DND-41 (cell line): Measurements from ENCODE around the gene GLUD1.

Experiments
- ATAC-seq: fragments of 200-7000 bp; cut with Tn5 transposase; 3 replicates; pipeline ENCODE4 v1.9.1; 2021; ENCODE audit warnings: low read depth; ENCODE audit not compliant: insufficient read depth
- DNase-seq: peaks from one replicate; pipeline ENCODE4 v3.0.0-alpha.2; 2020
- H2AFZ ChIP-seq: 2 replicates; pipeline ENCODE4 v1.6.0; 2012; ENCODE audit warnings: low read depth, low read length
- H3K27ac ChIP-seq: 2 replicates; pipeline ENCODE4 v1.5.1; 2012; ENCODE audit warnings: low read length, inconsistent platforms
- H3K27me3 ChIP-seq: fragments of 200-600 bp; sonication (generic); 2 replicates; pipeline ENCODE4 v1.6.0; 2012; ENCODE audit warnings: low read length, mild to moderate bottlenecking, inconsistent platforms; ENCODE audit not compliant: insufficient read depth, poor library complexity
- H3K36me3 ChIP-seq: 2 replicates; pipeline ENCODE4 v1.5.1; 2012; ENCODE audit warnings: low read length, inconsistent platforms; ENCODE audit not compliant: insufficient read depth
- H3K4me1 ChIP-seq: 2 replicates; pipeline ENCODE4 v1.5.1; 2012; ENCODE audit warnings: mild to moderate bottlenecking, low read length; ENCODE audit not compliant: insufficient read depth
- H3K4me2 ChIP-seq: 2 replicates; pipeline ENCODE4 v1.6.0; 2012; ENCODE audit warnings: mild to moderate bottlenecking, moderate library complexity, low read length, inconsistent platforms; ENCODE audit not compliant: insufficient read depth
- H3K4me3 ChIP-seq, 2 experiments: fragments of 200-600 bp in 1 of 2; shearing (Covaris generic) in 1 of 2; 2 replicates each; pipeline ENCODE4 v1.5.1; 2012 to 2016; ENCODE audit warnings: inconsistent platforms in 2 of 2, low read length in 2 of 2, mild to moderate bottlenecking in 2 of 2, low read depth in 1 of 2, moderate library complexity in 1 of 2
- H3K79me2 ChIP-seq: 2 replicates; pipeline ENCODE4 v1.6.0; 2012; ENCODE audit warnings: low read length, inconsistent platforms; ENCODE audit not compliant: insufficient read depth
- H3K9ac ChIP-seq: 2 replicates; pipeline ENCODE4 v1.6.0; 2012; ENCODE audit warnings: low read depth, mild to moderate bottlenecking, inconsistent platforms, low read length, moderate library complexity
- H3K9me3 ChIP-seq: 2 replicates; pipeline ENCODE4 v1.5.1; 2012; ENCODE audit warnings: low read length, moderate library complexity, mild to moderate bottlenecking, inconsistent platforms; ENCODE audit not compliant: insufficient read depth, severe bottlenecking
- H4K20me1 ChIP-seq: 2 replicates; pipeline ENCODE4 v1.6.0; 2012; ENCODE audit warnings: low read length; ENCODE audit not compliant: insufficient read depth
- EZH2 ChIP-seq: IDR thresholded peaks from 3 replicates; pipeline ENCODE4 v1.6.1; 2012; ENCODE audit warnings: borderline replicate concordance, low read depth, mild to moderate bottlenecking, moderate library complexity, low read length, inconsistent platforms; ENCODE audit not compliant: severe bottlenecking
- TF ChIP-seq, protein P1 (sequence below): IDR thresholded peaks from 2 replicates; pipeline ENCODE4 v1.5.1; 2012; ENCODE audit warnings: borderline replicate concordance, low read length, moderate library complexity, mild to moderate bottlenecking; ENCODE audit not compliant: poor library complexity, severe bottlenecking; ENCODE audit errors: extremely low read depth

Gene GLUD1

DNA sequence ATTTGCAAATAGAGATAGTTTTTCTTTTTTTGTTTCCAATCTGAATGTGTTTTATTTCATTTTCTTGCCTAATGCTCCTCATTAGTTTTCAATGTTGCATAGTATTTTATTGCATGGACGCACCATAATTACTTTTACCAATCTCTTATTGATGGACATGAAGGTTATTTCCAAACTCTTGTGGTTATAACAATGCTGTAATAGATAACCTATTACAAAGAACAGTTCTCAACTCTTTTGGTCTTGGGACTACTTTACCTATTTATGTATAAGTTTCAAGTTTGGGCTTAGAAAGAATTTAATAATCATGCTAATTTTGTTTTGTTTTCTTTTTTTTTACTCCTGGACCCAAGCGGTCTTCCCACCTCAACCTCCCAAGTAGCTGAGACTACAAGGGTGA, 7.4 kb upstream of the GLUD1 start:
- Histone ChIP-seq H3K9me3 (no peaks in the 10 kb centered on the region), H4K20me1 (no peaks in the 10 kb centered on the region), H3K4me2 (no peak overlapping the region), H3K27me3 (no peaks in the 10 kb centered on the region), H2AFZ (no peak overlapping the region), H3K9ac (no peak overlapping the region), H3K36me3 (peaks cover 28% of the 10 kb centered on the region; the same call in 1 of the 2 replicates), H3K4me3 (no peak overlapping the region), H3K79me2 (peaks cover 8% of the 10 kb centered on the region; the same call in 1 of the 2 replicates), H3K4me1 (peaks cover 2% of the 10 kb centered on the region; the same call in 1 of the 2 replicates), H3K27ac (no peak overlapping the region)
- TF ChIP-seq, protein P1, sequence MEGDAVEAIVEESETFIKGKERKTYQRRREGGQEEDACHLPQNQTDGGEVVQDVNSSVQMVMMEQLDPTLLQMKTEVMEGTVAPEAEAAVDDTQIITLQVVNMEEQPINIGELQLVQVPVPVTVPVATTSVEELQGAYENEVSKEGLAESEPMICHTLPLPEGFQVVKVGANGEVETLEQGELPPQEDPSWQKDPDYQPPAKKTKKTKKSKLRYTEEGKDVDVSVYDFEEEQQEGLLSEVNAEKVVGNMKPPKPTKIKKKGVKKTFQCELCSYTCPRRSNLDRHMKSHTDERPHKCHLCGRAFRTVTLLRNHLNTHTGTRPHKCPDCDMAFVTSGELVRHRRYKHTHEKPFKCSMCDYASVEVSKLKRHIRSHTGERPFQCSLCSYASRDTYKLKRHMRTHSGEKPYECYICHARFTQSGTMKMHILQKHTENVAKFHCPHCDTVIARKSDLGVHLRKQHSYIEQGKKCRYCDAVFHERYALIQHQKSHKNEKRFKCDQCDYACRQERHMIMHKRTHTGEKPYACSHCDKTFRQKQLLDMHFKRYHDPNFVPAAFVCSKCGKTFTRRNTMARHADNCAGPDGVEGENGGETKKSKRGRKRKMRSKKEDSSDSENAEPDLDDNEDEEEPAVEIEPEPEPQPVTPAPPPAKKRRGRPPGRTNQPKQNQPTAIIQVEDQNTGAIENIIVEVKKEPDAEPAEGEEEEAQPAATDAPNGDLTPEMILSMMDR: no peak
- TF ChIP-seq EZH2: no peak
- ATAC-seq (no peak), DNase-seq (no peak)

DNA sequence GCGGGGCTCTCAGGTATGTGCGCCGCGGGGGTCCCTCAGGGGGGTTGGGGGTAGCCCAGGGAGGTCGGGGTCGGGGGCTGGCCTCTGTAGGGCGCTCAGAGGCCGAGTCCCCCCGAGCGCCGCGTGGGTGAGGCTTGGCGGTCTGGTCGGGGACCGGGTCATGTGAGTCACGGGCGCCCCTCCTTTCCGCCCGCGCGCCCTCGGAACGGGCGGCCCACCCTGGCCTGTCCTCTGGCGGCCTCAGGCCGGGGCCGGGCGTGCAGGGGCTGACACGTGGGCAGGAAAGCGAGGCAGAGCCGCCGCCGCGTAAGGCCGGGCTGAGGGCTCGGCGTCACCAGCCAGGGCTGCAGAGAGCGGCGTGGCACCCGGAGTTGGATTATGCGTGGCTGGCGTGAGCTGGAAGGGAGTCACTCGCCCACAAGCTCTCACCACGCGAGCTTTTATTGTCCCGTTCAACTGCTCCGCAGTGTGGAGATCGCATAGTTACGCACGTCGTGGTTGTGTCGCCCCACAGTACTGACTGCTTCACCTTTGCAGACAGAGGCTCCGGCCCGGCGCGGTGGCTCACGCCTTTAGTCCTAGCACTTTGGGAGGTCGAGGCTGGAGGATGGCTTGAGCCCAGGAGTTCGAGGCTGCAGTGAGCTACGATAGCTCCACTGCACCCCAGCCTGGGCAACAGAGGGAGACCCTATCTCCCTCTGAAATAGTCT, 748 bp upstream of the GLUD1 start:
- H3K27ac ChIP-seq: peak overlapping the region; percentile 63
- H4K20me1 ChIP-seq: peaks cover 20% of the 10 kb centered on the region; the same call in 1 of the 2 replicates
- H3K9ac ChIP-seq: peak overlapping the region; percentile 90
- H3K36me3 ChIP-seq: peaks cover 11% of the 10 kb centered on the region
- peak overlapping the region; percentile 85 for H3K4me2 ChIP-seq
- DNase-seq: no peak
- H3K79me2 ChIP-seq: peaks cover 64% of the 10 kb centered on the region
- H3K27me3 ChIP-seq: no peaks in the 10 kb centered on the region
- H2AFZ ChIP-seq: peak overlapping the region; percentile 83
- no peaks in the 10 kb centered on the region for H3K9me3 ChIP-seq
- peak overlapping the region; percentile 46 to 75 for H3K4me3 ChIP-seq
- peaks cover 45% of the 10 kb centered on the region for H3K4me1 ChIP-seq
- TF ChIP-seq, protein P1: no peak
- no peak for TF ChIP-seq EZH2
- peak; percentile 58 for ATAC-seq

DNA sequence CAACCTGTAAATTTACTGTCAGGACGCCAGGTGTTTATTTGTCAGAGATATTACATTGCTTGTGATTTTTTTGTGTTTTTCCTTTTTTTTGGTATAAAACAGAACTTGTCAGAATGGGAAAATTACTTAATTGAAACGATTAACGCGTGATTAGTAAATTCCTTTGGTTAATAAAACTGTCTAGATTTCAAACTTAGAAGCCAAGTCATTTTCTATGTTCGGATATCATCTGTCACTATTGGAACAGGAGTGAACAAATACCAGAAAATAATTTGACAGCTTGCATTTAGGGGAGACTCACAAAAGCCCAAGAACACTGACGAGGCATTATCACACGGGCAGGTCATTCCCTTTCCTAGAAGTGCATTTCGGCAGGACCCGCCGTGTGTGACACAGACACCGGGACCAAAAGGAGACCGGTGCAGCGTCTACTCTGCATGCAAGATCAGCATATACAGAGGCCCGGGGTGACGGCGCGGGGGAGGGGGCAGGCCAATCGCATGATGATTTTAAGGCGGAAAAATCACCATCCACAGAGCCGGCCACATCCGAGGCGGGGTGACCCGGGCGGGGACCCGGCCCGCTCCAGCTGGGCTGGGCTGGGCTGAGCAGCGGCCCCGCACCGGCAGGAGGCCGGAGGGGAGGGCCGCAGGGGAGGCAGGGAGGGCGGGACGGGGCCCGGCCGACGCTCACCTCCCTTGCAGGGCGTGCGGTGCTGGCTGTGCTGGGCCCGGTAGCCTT, 841 bp downstream of the GLUD1 start:
- peak; percentile 48 for ATAC-seq
- Histone ChIP-seq H3K79me2 (peaks cover 78% of the 10 kb centered on the region), H3K4me3 (peak overlapping the region; percentile 33 to 63), H3K27ac (peak overlapping the region; percentile 94), H3K27me3 (no peaks in the 10 kb centered on the region), H3K9ac (peak overlapping the region; percentile 90), H3K36me3 (peaks cover 12% of the 10 kb centered on the region), H4K20me1 (peaks cover 31% of the 10 kb centered on the region; the same call in 1 of the 2 replicates), H3K4me1 (peaks cover 55% of the 10 kb centered on the region), H2AFZ (peak overlapping the region; percentile 92), H3K4me2 (peak overlapping the region; percentile 76), H3K9me3 (no peaks in the 10 kb centered on the region)
- TF ChIP-seq, protein P1: no peak
- TF ChIP-seq EZH2: no peak
- DNase-seq: peak; percentile 76
